HG02798 (cell line): ENCODE data around the gene SLC1A2.

Experiments used
- ATAC-seq: cut with Tn5 transposase; IDR thresholded peaks from one replicate; pipeline ENCODE4 v1.9.1; 2021; ENCODE audit warnings: mild to moderate bottlenecking; ENCODE audit not compliant: unreplicated experiment, poor library complexity

SLC1A2 gene

GRCh38 chr11:35255514-35255913 lies 163.8 kb downstream of the SLC1A2 start:
- no peak for ATAC-seq

GRCh38 chr11:35253237-35253636 lies 166.1 kb downstream of the SLC1A2 start:
- no peak for ATAC-seq

GRCh38 chr11:35250621-35251020 lies 168.7 kb downstream of the SLC1A2 start:
- ATAC-seq = no peak

GRCh38 chr11:35250192-35250591 lies 169.2 kb downstream of the SLC1A2 start:
- no peak for ATAC-seq

GRCh38 chr11:35248558-35249323 lies 170.6 kb downstream of the SLC1A2 start:
- ATAC-seq = no peak

- ATAC-seq = no peak
Measured at GRCh38 chr11:35247863-35248262, 171.5 kb downstream of the SLC1A2 start.

GRCh38 chr11:35247428-35247827 lies 171.9 kb downstream of the SLC1A2 start:
- no peak for ATAC-seq

- no peak for ATAC-seq
Measured at GRCh38 chr11:35246745-35247144, 172.6 kb downstream of the SLC1A2 start.

- ATAC-seq = no peak
Measured at GRCh38 chr11:35245786-35246185, 173.6 kb downstream of the SLC1A2 start.

GRCh38 chr11:35245056-35245455 lies 174.3 kb downstream of the SLC1A2 start:
- ATAC-seq = no peak

- ATAC-seq = no peak
Measured at GRCh38 chr11:35243774-35244173, 175.6 kb downstream of the SLC1A2 start.

GRCh38 chr11:35242412-35243242 lies 176.7 kb downstream of the SLC1A2 start:
- ATAC-seq = no peak

- ATAC-seq = no peak
Measured at GRCh38 chr11:35241531-35241930, 177.8 kb downstream of the SLC1A2 start.

GRCh38 chr11:35241083-35241482 lies 178.3 kb downstream of the SLC1A2 start:
- ATAC-seq = no peak

- ATAC-seq = no peak
Measured at GRCh38 chr11:35239471-35240075, 179.8 kb downstream of the SLC1A2 start.

- no peak for ATAC-seq
Measured at GRCh38 chr11:35238882-35239281, 180.5 kb downstream of the SLC1A2 start.

GRCh38 chr11:35237860-35238715 lies 181.3 kb downstream of the SLC1A2 start:
- peak; percentile 61 for ATAC-seq

GRCh38 chr11:35237351-35237750 lies 182.0 kb downstream of the SLC1A2 start:
- ATAC-seq = no peak

- ATAC-seq = no peak
Measured at GRCh38 chr11:35236667-35237003, 182.7 kb downstream of the SLC1A2 start.

GRCh38 chr11:35235936-35236666 lies 183.3 kb downstream of the SLC1A2 start:
- ATAC-seq = no peak
